Stimulated activated CD4-positive, alpha-beta T cell treated with anti-CD3 and anti-CD28 coated beads, TNF-alpha, amount 100 ng/mL, for 1 hour (primary cell): Measurements from ENCODE around the gene COG7.
"Not testable (repeated sequence)": the region's sequence is repeated elsewhere in the genome, so short reads cannot be mapped to it uniquely, and the experiment has no call there.

Experiments used
- DNase-seq, 3 donors: peaks; one replicate each; pipeline ENCODE4 v3.0.0-alpha.2; 2020; ENCODE audit warnings: low read depth in 3 of 3, low spot score in 1 of 3

The COG7 gene

GRCh38 chr16:23387666-23388065, 65.3 kb downstream of the COG7 start:
- no peak for DNase-seq

GRCh38 chr16:23385441-23385840, 67.5 kb downstream of the COG7 start:
- no peak for DNase-seq

- no peak for DNase-seq
Observed at GRCh38 chr16:23384878-23385277, 68.1 kb downstream of the COG7 start.

- no peak for DNase-seq
Observed at GRCh38 chr16:23383881-23384280, 69.1 kb downstream of the COG7 start.

GRCh38 chr16:23382279-23382678, 70.7 kb downstream of the COG7 start:
- no peak for DNase-seq

- not testable (repeated sequence) for DNase-seq
Observed at GRCh38 chr16:23381702-23382101, 71.3 kb downstream of the COG7 start.

- DNase-seq: no peak
Observed at GRCh38 chr16:23380501-23380951, 72.5 kb downstream of the COG7 start.

- DNase-seq: no peak
Observed at GRCh38 chr16:23379707-23380106, 73.3 kb downstream of the COG7 start.

- DNase-seq: no peak
Observed at GRCh38 chr16:23378921-23379320, 74.1 kb downstream of the COG7 start.

- no peak for DNase-seq
Observed at GRCh38 chr16:23378256-23378655, 74.7 kb downstream of the COG7 start.

GRCh38 chr16:23377071-23377931, 75.7 kb downstream of the COG7 start:
- DNase-seq: no peak

- no peak for DNase-seq
Observed at GRCh38 chr16:23375643-23376042, 77.3 kb downstream of the COG7 start.

- no peak for DNase-seq
Observed at GRCh38 chr16:23374721-23375510, 78.1 kb downstream of the COG7 start.

- no peak for DNase-seq
Observed at GRCh38 chr16:23373436-23374219, 79.4 kb downstream of the COG7 start.

GRCh38 chr16:23371368-23371767, 81.6 kb downstream of the COG7 start:
- no peak for DNase-seq

GRCh38 chr16:23369416-23369815, 83.6 kb downstream of the COG7 start:
- no peak for DNase-seq

- no peak for DNase-seq
Observed at GRCh38 chr16:23368469-23368868, 84.5 kb downstream of the COG7 start.

GRCh38 chr16:23367988-23368387, 85.0 kb downstream of the COG7 start:
- DNase-seq: no peak

GRCh38 chr16:23367564-23367963, 85.4 kb downstream of the COG7 start:
- DNase-seq: no peak

GRCh38 chr16:23366341-23366740, 86.6 kb downstream of the COG7 start:
- not testable (repeated sequence) for DNase-seq

- no peak for DNase-seq
Observed at GRCh38 chr16:23365602-23366240, 87.3 kb downstream of the COG7 start.
